HG02970 (cell line): Measurements from ENCODE around the gene APBB2.
"Not testable (repeated sequence)": the region's sequence is repeated elsewhere in the genome, so short reads cannot be mapped to it uniquely, and the experiment has no call there.

Experiments
- ATAC-seq: cut with Tn5 transposase; IDR thresholded peaks from one replicate; pipeline ENCODE4 v1.9.1; 2021; ENCODE audit warnings: mild to moderate bottlenecking, moderate library complexity, moderate number of reproducible peaks; ENCODE audit not compliant: unreplicated experiment, low FRiP score

Gene APBB2

GRCh38 chr4:40842725-40843423 is 371.5 kb downstream of the APBB2 start:
- no peak for ATAC-seq

DNA sequence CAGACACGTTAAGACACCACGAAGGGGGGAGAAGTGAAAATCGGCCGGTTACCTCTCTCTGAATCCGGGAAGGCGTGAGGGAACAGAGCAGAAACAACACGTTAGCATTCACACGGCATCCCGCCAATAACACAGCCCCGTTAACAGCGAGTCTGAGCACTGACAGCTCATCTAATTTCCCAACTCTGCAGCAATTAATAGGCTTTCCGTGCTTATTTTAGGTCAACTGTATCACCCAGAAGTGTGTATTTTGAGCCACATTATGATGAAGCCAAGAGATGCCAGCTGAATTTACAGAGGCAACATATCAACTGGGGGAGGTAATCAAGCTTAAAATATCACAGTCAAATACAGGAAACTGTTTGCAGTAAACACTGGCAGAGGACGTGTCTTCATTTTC is 372.0 kb downstream of the APBB2 start:
- no peak for ATAC-seq

- ATAC-seq, result no peak
These were observed 373.3 kb downstream of the APBB2 start for GRCh38 chr4:40840985-40841571.

- ATAC-seq, result no peak
These were observed 373.9 kb downstream of the APBB2 start for GRCh38 chr4:40840255-40840984.

DNA sequence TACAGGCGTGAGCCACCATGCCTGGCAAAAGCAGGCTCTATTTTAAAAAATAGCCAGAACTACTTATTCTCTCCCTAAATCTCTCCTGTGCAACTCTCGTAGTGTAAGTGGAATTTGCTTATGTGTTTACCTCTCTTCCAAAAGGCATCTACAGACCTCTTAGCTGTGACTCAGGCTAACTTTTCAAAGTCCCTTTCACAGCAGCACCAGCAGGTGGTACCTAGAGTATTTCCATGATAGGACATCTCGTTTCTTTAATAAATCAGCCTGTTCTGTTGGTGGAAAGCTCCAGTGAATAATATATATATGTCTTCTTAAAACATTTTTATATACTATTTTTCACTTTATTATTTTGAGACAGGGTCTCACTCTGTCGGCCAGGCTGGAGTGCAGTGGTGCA is 375.6 kb downstream of the APBB2 start:
- ATAC-seq, result no peak

- ATAC-seq, result no peak
These were observed 377.1 kb downstream of the APBB2 start for GRCh38 chr4:40837094-40837870.

GRCh38 chr4:40833212-40833611 is 381.1 kb downstream of the APBB2 start:
- no peak for ATAC-seq

DNA sequence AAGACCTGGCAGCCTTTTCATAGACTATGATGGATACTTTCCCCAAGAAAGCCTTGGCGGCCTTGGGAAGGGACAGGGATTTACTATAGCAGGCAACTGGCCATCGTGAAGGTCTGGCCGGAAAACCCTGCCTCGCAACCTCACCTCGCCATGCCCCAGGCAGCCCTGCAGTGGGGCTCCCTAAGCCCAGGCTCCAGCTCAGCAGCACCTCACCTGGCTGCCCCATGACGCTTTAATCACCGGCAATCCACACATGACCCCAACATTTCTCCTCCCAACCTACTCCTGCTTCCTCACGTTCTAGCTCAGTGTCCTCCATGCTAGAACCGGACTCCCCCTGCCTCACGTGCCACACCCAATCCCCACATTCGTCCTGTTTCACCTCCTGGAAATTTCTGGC is 382.2 kb downstream of the APBB2 start:
- no peak for ATAC-seq

GRCh38 chr4:40831146-40831907 is 383.0 kb downstream of the APBB2 start:
- ATAC-seq, result no peak

DNA sequence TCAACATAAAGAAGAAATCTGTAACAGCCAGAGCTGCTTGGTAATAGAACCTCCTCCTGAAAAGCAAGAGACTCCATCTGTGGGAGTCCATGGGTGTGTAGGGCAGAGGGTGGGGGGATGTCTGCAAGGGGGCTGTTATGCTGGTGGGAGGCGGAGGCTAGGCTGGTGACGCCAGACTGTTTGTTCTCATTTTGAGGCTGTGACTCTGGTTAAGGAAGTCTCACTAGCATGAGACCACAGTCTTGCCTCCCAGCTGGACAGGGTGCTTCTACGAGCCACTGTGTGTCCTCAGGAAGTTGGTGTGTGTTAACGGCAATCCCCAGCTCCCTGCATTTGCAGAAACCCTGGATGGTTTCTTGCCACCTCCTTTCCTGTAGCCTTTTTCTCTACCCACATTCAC is 384.8 kb downstream of the APBB2 start:
- no peak for ATAC-seq

DNA sequence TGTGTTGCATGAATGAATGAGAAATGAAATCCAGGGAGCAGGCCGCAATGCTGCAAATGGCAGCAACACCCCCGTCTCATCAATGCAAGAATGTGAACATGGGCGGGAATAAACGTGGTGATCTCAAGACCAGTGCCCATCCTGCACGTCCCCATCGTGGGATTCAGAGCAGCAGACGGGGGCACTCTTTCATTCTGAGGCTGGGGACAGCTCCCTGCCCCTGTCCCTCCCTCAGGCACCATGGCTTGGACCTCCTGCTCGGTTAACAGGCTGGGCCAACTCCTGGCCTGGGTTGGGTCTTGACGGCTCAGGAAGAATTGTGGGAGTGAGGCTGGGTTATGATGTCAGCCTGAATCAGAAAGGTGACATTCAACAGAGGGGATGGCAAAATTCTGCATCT is 385.7 kb downstream of the APBB2 start:
- no peak for ATAC-seq

- ATAC-seq, result no peak
These were observed 386.6 kb downstream of the APBB2 start for GRCh38 chr4:40827758-40828157.

DNA sequence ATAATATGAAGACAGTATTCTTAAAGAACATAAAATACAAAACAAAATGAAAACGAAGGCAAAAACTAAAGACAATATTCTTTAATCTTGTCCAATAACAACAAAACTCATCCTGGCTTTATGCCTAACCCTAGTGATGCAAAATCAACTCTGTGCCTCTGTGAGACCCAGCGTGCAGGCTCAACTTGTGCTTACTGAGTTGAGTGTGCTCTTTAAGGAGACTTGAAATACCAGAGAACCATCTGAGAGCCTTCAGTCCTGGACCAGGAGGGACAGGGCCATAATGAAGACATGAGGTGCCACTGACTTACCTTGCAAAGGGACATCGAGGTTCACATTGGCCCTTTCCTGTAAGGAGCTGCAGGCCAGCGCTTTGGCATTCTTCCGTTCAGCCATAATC is 387.5 kb downstream of the APBB2 start:
- no peak for ATAC-seq

DNA sequence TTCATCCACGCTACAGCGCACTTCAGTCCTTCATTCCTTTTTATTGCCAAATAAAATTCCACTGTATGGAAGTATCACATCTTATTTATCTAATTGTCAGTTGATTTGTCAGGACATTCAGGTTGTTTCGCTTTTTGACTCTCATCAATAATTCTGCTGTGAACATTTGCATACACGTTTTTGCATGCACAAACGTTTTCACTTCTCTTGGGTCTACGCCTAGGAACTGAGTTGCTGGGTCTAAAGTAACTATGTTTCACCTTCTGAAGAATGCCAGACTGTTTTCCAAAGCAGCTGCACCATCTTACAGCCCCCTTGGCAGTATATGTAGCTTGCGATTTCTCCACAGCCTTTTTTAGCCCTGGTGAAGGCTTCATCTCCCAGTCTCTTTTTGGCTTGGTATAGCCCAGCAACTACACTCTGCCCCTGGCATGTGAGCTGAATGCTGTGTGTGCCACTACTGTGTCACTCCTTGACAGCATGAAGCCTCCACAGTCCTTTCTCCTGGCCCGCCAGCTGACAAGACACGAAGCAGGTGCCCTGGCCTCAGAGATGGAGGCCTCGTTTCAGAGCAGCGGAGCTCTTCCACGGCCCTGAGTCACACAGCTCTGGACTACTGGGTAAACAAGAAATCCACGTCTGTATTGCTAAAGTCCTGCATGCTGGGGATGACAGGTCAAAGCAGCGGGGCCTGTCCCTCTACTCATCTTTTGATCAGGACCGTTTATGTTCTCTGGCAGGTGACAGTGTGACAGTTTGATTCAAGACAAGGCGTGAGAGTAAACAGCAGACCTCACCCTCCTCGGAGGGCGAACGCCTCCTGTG is 389.1 kb downstream of the APBB2 start:
- no peak for ATAC-seq

DNA sequence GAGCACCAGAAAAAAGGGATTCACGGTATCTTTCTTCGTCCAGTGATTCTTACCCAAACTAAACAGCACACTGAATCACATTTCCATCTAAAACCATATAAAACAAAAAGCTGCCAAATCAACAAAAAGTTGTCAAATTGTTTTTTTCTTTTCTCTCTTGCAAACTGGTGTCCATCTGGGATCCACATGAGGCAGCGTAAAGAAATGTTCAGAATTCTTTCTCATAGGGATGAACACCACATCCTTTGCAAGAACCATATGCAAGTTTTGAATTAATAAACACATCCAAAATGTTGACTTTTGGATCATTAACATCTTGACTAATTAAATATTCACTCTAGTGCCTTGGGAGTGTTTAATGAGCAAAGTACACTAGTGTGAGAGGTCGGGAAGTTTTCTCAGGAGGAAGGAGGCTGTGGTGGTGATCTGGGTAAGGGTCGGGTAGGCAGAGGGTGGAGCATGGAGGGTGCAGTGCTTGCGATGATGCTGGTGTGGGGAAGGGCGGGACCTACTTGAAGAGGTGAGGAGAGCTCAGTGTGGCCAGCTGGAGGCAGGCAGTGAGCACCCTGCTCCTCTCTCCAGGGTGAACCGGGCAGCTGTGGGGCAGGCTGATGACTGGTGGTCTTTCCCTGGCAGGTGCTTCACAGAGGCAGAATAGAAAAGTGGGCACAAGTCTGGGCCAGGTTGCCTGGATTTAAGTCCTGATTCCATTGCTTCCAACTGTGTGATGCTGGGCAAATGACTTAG is 391.7 kb downstream of the APBB2 start:
- ATAC-seq, result no peak

GRCh38 chr4:40820101-40820500 is 394.2 kb downstream of the APBB2 start:
- no peak for ATAC-seq

- ATAC-seq, result not testable (repeated sequence)
These were observed 397.2 kb downstream of the APBB2 start for GRCh38 chr4:40817157-40817556.

DNA sequence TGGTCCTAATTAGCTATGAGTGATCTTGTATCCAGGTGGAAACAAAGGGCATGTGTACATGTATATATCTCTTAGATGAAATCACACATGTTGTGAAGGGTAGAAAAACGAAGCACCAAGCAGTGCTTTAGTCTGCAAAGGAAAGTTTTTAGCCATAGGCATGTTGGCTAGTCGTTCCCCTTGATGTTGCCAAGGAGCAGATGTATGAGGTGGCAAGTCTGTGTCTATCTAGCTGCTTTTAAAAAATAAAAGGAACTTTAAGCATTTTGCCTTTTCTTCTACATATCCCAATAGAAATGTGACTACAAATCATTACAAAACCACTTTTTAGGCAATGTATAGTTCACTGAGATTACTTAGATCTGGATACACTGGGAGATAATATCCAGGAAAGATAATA is 401.5 kb downstream of the APBB2 start:
- no peak for ATAC-seq

DNA sequence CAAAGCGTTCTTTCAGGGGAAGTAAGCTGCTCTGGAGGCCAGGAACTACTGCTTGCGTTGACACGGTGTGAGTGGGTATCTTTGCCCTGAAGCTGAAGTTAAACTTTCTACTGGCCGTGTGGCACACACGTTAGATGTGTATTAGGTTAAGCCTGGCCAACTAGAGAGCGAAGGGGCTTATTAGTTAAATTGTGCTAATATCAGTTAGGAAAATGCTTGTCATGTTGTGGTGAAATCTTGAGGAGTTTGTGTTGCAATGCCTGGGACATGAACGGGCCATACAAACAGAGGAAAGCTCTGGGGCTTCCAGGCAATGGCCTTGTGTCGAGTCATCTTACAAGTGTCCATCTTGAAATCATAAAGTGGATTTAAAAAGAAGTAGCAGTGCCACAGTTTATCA is 402.0 kb downstream of the APBB2 start:
- no peak for ATAC-seq
